Gastroesophageal sphincter (tissue), 4 donors: ENCODE measurements around the gene TEX2. TPM values are rescaled to one million over a fixed set of nuclear protein-coding genes. Genes with fewer than 3 reads are reported as not detected.

ENCODE experiments used
- ATAC-seq: fragments of 150-250 bp; one replicate; pipeline ENCODE4 v1.9.1; 2016; ENCODE audit warnings: mild to moderate bottlenecking, moderate library complexity
- H3K27ac ChIP-seq, 4 donors: fragments of 200-600 bp; sonication (generic) in 3 of 4; 1 replicate in 3 of 4; 2 replicates in 1 of 4; pipeline ENCODE4 v1.5.1; 2016 to 2019
- H3K27me3 ChIP-seq: fragments of 200-600 bp; sonication (generic); one replicate; pipeline ENCODE4 v1.5.1; 2019
- H3K36me3 ChIP-seq, 2 donors: fragments of 200-600 bp; sonication (generic); one replicate each; pipeline ENCODE4 v1.5.1; 2019; ENCODE audit warnings: control low read depth in 1 of 2
- H3K4me1 ChIP-seq, 3 donors: fragments of 200-600 bp; sonication (generic); 1 replicate in 2 of 3; 2 replicates in 1 of 3; pipeline ENCODE4 v1.5.1; 2016 to 2019; ENCODE audit warnings: control low read depth in 2 of 3
- H3K4me3 ChIP-seq, 2 donors: fragments of 200-600 bp; sonication (generic); one replicate each; pipeline ENCODE4 v1.5.1; 2019; ENCODE audit warnings: mild to moderate bottlenecking in 1 of 2, moderate library complexity in 1 of 2
- H3K9me3 ChIP-seq, 3 donors: fragments of 200-600 bp; sonication (generic); one replicate each; pipeline ENCODE4 v1.5.1; 2017 to 2019; ENCODE audit warnings: control low read depth in 2 of 3
- CTCF ChIP-seq, 4 experiments: fragments of 200-600 bp in 2 of 4; fragments of 450-650 bp in 2 of 4; sonication (generic) in 1 of 4; IDR thresholded peaks; one replicate each; pipeline ENCODE4 v1.5.1; 2017 to 2019; ENCODE audit warnings: antibody characterized with exemption in 4 of 4, mild to moderate bottlenecking in 2 of 4, moderate library complexity in 2 of 4
- EP300 ChIP-seq: sonication (generic); formaldehyde crosslinking; IDR thresholded peaks from one replicate; pipeline ENCODE4 v1.6.1; 2017; ENCODE audit warnings: antibody characterized with exemption, mild to moderate bottlenecking
- POLR2A ChIP-seq, 2 donors: fragments of 450-650 bp; IDR thresholded peaks; one replicate each; pipeline ENCODE4 v1.6.1; 2017; ENCODE audit warnings: antibody characterized with exemption in 2 of 2, mild to moderate bottlenecking in 2 of 2, moderate library complexity in 1 of 2
- POLR2AphosphoS5 ChIP-seq: sonication (generic); formaldehyde crosslinking; IDR thresholded peaks from one replicate; pipeline ENCODE4 v1.6.1; 2017; ENCODE audit warnings: antibody characterized with exemption
- WGBS, 2 donors: methylation state at CpG; one replicate each; pipeline ENCODE4 v1.1.5; 2018; ENCODE audit warnings: low coverage in 1 of 2; 5-methylcytosine and 5-hydroxymethylcytosine counted together
- total RNA-seq, 4 donors: library from RNA; depleted of rRNA; stranded (reverse); fragments of >200 nt; gene quantifications; one replicate each; pipeline ENCODE4 v1.1.0, GENCODE V29; 2016

TEX2 gene
- total RNA-seq, 4 donors from 2014 or later = 37.8 to 60.9 (median 47.0) TPM

GRCh38 chr17:64161380-64162176, 101.5 kb downstream of the TEX2 start:
- H3K36me3 ChIP-seq = peaks cover 0 to 48% of the 10 kb centered on the region in 2 donors
- H3K9me3 ChIP-seq = no peaks in the 10 kb centered on the region
- TF ChIP-seq POLR2AphosphoS5 (no peak), CTCF (IDR thresholded peaks at IDR 0.05) (no peak), EP300 (no peak), POLR2A (IDR thresholded peaks at IDR 0.05) (no peak)
- WGBS, 2 donors = 77 to 79% methylated on average over 6 of the region's 6 CpGs
- no peak overlapping the region for H3K27ac ChIP-seq
- H3K4me3 ChIP-seq = no peak overlapping the region
- ATAC-seq = no peak
- no peaks in the 10 kb centered on the region for H3K27me3 ChIP-seq
- H3K4me1 ChIP-seq = peaks cover 0 to 5% (median 4%) of the 10 kb centered on the region in 3 donors

DNA sequence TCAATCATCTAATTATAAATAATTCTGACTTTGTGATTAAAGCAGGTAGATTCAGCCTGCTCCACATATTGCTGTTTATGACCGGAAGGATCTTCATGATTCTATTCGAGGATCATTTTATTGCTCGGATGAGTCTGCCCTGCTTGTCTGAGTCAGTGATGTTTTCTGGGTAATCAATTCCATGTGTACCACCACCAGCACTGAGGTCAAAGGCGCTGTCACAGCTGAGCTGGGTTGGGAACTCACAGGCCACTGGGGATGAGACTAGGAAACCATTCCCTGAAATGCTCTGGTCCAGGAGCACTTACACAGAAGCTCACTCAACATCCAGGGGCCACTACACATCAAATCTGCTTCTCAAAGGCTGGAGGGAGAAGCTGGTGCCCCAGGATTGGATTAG, 102.7 kb downstream of the TEX2 start:
- TF ChIP-seq POLR2AphosphoS5 = no peak
- no peak for TF ChIP-seq CTCF (IDR thresholded peaks at IDR 0.05)
- no peak for TF ChIP-seq EP300
- no peak for TF ChIP-seq POLR2A (IDR thresholded peaks at IDR 0.05)
- H3K4me3 ChIP-seq = no peak overlapping the region
- no peak for ATAC-seq
- H3K36me3 ChIP-seq = peaks cover 0 to 41% of the 10 kb centered on the region in 2 donors
- no peaks in the 10 kb centered on the region for H3K27me3 ChIP-seq
- H3K27ac ChIP-seq = no peak overlapping the region
- WGBS, 2 donors = 96% methylated on average over 4 of the region's 4 CpGs; no CpG with 5 or more reads in 1 of the 2 donors
- H3K4me1 ChIP-seq = peaks cover 0 to 17% (median 14%) of the 10 kb centered on the region in 3 donors
- no peaks in the 10 kb centered on the region for H3K9me3 ChIP-seq

DNA sequence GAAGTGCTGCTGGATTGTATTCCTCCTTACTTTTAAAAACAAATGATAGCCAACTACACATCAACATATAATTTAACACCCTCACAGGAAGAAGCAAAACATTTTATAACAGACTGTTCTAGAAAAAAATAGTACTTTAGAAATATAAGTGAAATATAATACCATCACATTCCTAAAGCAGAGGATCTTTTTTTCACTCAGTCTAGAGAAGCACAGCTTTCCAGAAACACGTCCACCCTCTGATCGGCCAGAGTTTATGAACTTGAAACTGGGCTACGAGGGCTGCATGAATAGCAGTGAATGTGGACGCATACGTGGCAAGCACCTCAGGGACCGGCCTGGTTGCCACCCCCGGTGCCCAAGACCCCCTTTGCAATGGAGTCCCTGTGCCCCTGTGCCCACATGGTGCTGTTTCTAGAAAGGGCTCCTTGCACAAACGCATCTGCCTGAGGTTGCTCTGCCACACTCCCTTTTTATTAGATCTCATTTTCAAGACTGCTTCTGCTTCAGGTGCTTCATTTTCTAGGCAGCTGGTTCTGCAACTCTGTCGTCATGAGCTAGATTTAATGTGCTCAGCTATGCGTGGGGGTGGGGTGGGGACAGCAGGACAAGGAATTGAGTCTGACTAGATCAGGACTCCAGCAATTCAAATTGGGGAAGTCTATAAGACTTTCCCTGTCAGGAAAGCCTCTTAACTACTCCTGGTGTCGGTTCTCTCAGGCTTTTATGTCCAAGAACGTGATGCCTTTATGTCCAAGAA, 104.0 kb downstream of the TEX2 start:
- 73 to 86% methylated on average over 6 to 8 of the region's 12 CpGs for WGBS, 2 donors
- TF ChIP-seq CTCF (IDR thresholded peaks at IDR 0.05) = no peak
- no peak for TF ChIP-seq EP300
- no peak overlapping the region for H3K4me3 ChIP-seq

GRCh38 chr17:64158406-64158805, 104.7 kb downstream of the TEX2 start:
- H3K9me3 ChIP-seq = no peaks in the 10 kb centered on the region

More for the DNA sequence above, 104.0 kb downstream of the TEX2 start:
- H3K4me1 ChIP-seq = peaks cover 0 to 25% (median 14%) of the 10 kb centered on the region in 3 donors
- H3K27me3 ChIP-seq = no peaks in the 10 kb centered on the region
- no peak overlapping the region for H3K27ac ChIP-seq
- no peak for ATAC-seq
- H3K9me3 ChIP-seq = no peaks in the 10 kb centered on the region
- H3K36me3 ChIP-seq = peaks cover 0 to 39% of the 10 kb centered on the region in 2 donors

More at GRCh38 chr17:64158406-64158805, 104.7 kb downstream of the TEX2 start:
- peaks cover 0 to 39% of the 10 kb centered on the region in 2 donors for H3K36me3 ChIP-seq
- H3K27me3 ChIP-seq = no peaks in the 10 kb centered on the region
- 75 to 81% methylated on average over 2 of the region's 7 CpGs for WGBS, 2 donors
- ATAC-seq = no peak
- no peak overlapping the region for H3K4me3 ChIP-seq
- no peak overlapping the region for H3K27ac ChIP-seq
- peaks cover 0 to 25% (median 14%) of the 10 kb centered on the region in 3 donors for H3K4me1 ChIP-seq
- TF ChIP-seq CTCF (IDR thresholded peaks at IDR 0.05) = no peak
- TF ChIP-seq POLR2A (IDR thresholded peaks at IDR 0.05) = no peak
- no peak for TF ChIP-seq POLR2AphosphoS5
- TF ChIP-seq EP300 = no peak
